Panc1 (cell line): ENCODE measurements around the gene IFT122. TPM values are rescaled to one million over a fixed set of nuclear protein-coding genes. Genes with fewer than 3 reads are reported as not detected.
A peak's percentile ranks its signal among the peaks of the same experiment; 100 is the strongest.

Experiments
- ATAC-seq: fragments of 200-7000 bp; cut with Tn5 transposase; 2 replicates; pipeline ENCODE4 v1.9.1; 2020; ENCODE audit warnings: mild to moderate bottlenecking, moderate library complexity
- BruUV-seq: library from RNA; stranded (reverse); fragments of 400-500 nt; replicated peaks from 2 replicates; lab custom pipeline; 2021; lab: Mats Ljungman, UMichigan
- CTCF ChIA-PET: fragments of 300-600 bp; sonication (Branson Sonifier 250); formaldehyde crosslinking; loops from one replicate; lab custom pipeline; 2022; ENCODE audit warnings: antibody characterized with exemption; lab: Charles Lee
- POLR2A ChIA-PET: fragments of 300-600 bp; sonication (Branson Sonifier 250); formaldehyde crosslinking; loops from one replicate; lab custom pipeline; 2022; ENCODE audit warnings: antibody characterized with exemption; lab: Charles Lee
- DNase-seq: peaks from one replicate; pipeline ENCODE4 v3.0.0-alpha.2; 2010; ENCODE audit warnings: low read depth, low spot score
- H3K27ac ChIP-seq: 2 replicates; pipeline ENCODE4 v1.5.1; 2011; ENCODE audit warnings: mild to moderate bottlenecking, low read length, inconsistent platforms
- H3K27me3 ChIP-seq: fragments of 200-500 bp; sonication (Bioruptor generic); 2 replicates; pipeline ENCODE4 v1.6.0; 2014; ENCODE audit warnings: low read length, inconsistent platforms; ENCODE audit not compliant: control insufficient read depth, insufficient read depth
- H3K36me3 ChIP-seq: fragments of 200-500 bp; sonication (Bioruptor generic); 2 replicates; pipeline ENCODE4 v1.5.1; 2014; ENCODE audit warnings: inconsistent platforms, mild to moderate bottlenecking, low read length, moderate library complexity; ENCODE audit not compliant: control insufficient read depth, insufficient read depth
- H3K4me1 ChIP-seq: 2 replicates; pipeline ENCODE4 v1.5.1; 2011; ENCODE audit warnings: inconsistent platforms, mild to moderate bottlenecking, low read length, moderate library complexity; ENCODE audit not compliant: control insufficient read depth, insufficient read depth
- H3K4me3 ChIP-seq, 2 experiments: 2 replicates each; pipeline ENCODE4 v1.5.1; 2011 to 2012; ENCODE audit warnings: low read depth in 2 of 2, low read length in 2 of 2, mild to moderate bottlenecking in 2 of 2, inconsistent platforms in 1 of 2, moderate library complexity in 1 of 2
- H3K9me3 ChIP-seq: fragments of 200-500 bp; sonication (Bioruptor generic); 2 replicates; pipeline ENCODE4 v1.5.1; 2014; ENCODE audit warnings: low read depth, mild to moderate bottlenecking, inconsistent platforms, low read length, moderate library complexity; ENCODE audit not compliant: control insufficient read depth, insufficient read depth
- POLR2AphosphoS5 ChIP-seq: IDR thresholded peaks from 2 replicates; pipeline ENCODE4 v1.6.1; 2012; ENCODE audit warnings: mild to moderate bottlenecking, low read depth, low read length, moderate library complexity
- REST ChIP-seq, 2 experiments: IDR thresholded peaks; 2 replicates each; pipeline ENCODE4 v1.6.1; 2011 to 2012; ENCODE audit warnings: low read depth in 2 of 2, control low read depth in 1 of 2, low read length in 1 of 2, mild to moderate bottlenecking in 1 of 2, moderate library complexity in 1 of 2; ENCODE audit not compliant: insufficient read depth in 1 of 2
- SIN3A ChIP-seq: IDR thresholded peaks from 2 replicates; pipeline ENCODE4 v1.6.1; 2012; ENCODE audit warnings: low read depth, mild to moderate bottlenecking, low read length, moderate library complexity, borderline replicate concordance; ENCODE audit not compliant: insufficient read depth
- TCF7L2 ChIP-seq: IDR thresholded peaks from 2 replicates; pipeline ENCODE4 v1.6.1; 2011; ENCODE audit warnings: mild to moderate bottlenecking, low read depth, low read length, inconsistent platforms
- in situ Hi-C: cut with HindIII; loops from 2 replicates; pipeline ENCODE4 v1.10.0; 2016; ENCODE audit warnings: low sequenced_read_pairs, low pct_unique_long_range_greater_than_20kb
- intact Hi-C: fragments of 100-400 bp; cut with micrococcal nuclease; formaldehyde crosslinking; loops from one replicate; pipeline ENCODE4 v1.10.0; 2022; ENCODE audit not compliant: unreplicated experiment
- total RNA-seq: library from RNA; stranded (reverse); gene quantifications from one replicate; pipeline ENCODE4 v1.2.1, GENCODE V29; 2021; ENCODE audit not compliant: unreplicated experiment
- TF ChIP-seq, protein P1 (sequence below): fragments of 450-650 bp; IDR thresholded peaks from 2 replicates; pipeline ENCODE4 v1.5.1; 2017; ENCODE audit warnings: mild to moderate bottlenecking

The IFT122 gene
- total RNA-seq, 1 experiment from 2014 or later = 52.4 TPM

GRCh38 chr3:129435367-129435766, 4.7 kb upstream of the IFT122 start:
- DNase-seq = no peak
- intact Hi-C loops = no loop called here
- no peaks in the 10 kb centered on the region for H3K27me3 ChIP-seq
- H3K4me1 ChIP-seq = peaks cover 16% of the 10 kb centered on the region
- TF ChIP-seq REST (IDR thresholded peaks at IDR 0.05; ENCODE audit: insufficient read depth in 1 of 2, low read depth in 2 of 2, low read length in 1 of 2) (no peak), SIN3A (no peak), POLR2AphosphoS5 (no peak), TCF7L2 (no peak)
- TF ChIP-seq, protein P1, sequence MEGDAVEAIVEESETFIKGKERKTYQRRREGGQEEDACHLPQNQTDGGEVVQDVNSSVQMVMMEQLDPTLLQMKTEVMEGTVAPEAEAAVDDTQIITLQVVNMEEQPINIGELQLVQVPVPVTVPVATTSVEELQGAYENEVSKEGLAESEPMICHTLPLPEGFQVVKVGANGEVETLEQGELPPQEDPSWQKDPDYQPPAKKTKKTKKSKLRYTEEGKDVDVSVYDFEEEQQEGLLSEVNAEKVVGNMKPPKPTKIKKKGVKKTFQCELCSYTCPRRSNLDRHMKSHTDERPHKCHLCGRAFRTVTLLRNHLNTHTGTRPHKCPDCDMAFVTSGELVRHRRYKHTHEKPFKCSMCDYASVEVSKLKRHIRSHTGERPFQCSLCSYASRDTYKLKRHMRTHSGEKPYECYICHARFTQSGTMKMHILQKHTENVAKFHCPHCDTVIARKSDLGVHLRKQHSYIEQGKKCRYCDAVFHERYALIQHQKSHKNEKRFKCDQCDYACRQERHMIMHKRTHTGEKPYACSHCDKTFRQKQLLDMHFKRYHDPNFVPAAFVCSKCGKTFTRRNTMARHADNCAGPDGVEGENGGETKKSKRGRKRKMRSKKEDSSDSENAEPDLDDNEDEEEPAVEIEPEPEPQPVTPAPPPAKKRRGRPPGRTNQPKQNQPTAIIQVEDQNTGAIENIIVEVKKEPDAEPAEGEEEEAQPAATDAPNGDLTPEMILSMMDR = no peak
- no peak overlapping the region for H3K27ac ChIP-seq
- BruUV-seq = no TSS peak
- H3K36me3 ChIP-seq = peaks cover 56% of the 10 kb centered on the region
- ChIA-PET POLR2A (interaction anchor here (0.6 kb wide), 1 partner anchor 123 kb away, joined by 3 read pairs; no protein-coding TSS in a partner anchor), CTCF (no interaction called here)
- no peak overlapping the region for H3K4me3 ChIP-seq
- in situ Hi-C loops = no loop called here
- H3K9me3 ChIP-seq = no peaks in the 10 kb centered on the region
- ATAC-seq = no peak

- in situ Hi-C loops (no loop called here), intact Hi-C loops (no loop called here)
- no peaks in the 10 kb centered on the region for H3K27me3 ChIP-seq
- H3K36me3 ChIP-seq = peaks cover 36% of the 10 kb centered on the region
- peak overlapping the region; percentile 67 to 97 for H3K4me3 ChIP-seq
- ChIA-PET CTCF (interaction anchor here (3.1 kb wide), 1 partner anchor 56 kb away, joined by 10 read pairs; no protein-coding TSS in a partner anchor), POLR2A (interaction anchor here (0.6 to 1.1 kb wide), 3 partner anchors 16 to 128 kb away, joined by 3 to 5 read pairs (median 3); no protein-coding TSS in a partner anchor)
- H3K9me3 ChIP-seq = no peaks in the 10 kb centered on the region
- no peak for DNase-seq
- no TSS peak for BruUV-seq
- H3K4me1 ChIP-seq = peaks cover 34% of the 10 kb centered on the region
- ATAC-seq = peak; percentile 9
- peak overlapping the region; percentile 98 for H3K27ac ChIP-seq
- TF ChIP-seq POLR2AphosphoS5 (no peak), REST (IDR thresholded peaks at IDR 0.05; ENCODE audit: insufficient read depth in 1 of 2, low read depth in 2 of 2, low read length in 1 of 2) (no peak), SIN3A (no peak), TCF7L2 (no peak)
- TF ChIP-seq, protein P1 = no peak
These were observed 703 bp upstream of the IFT122 start for GRCh38 chr3:129439226-129439816.
